ENCODE results near the gene POU6F2.

- TF ChIP-seq ATF2 (CRISPR knock-in tag; IDR thresholded peaks at IDR 0.05), result no peak
- no peak for TF ChIP-seq SPI1 (IDR thresholded peaks at IDR 0.05; ENCODE audit: borderline replicate concordance, low read depth, low read length)
- TF ChIP-seq BHLHE40 (IDR thresholded peaks at IDR 0.05; ENCODE audit: low read length), result no peak
- no peak for TF ChIP-seq E2F1 (CRISPR knock-in tag; IDR thresholded peaks at IDR 0.05)
- no peak for TF ChIP-seq IRF9 (tag; IDR thresholded peaks at IDR 0.05)
- TF ChIP-seq ZNF280B (CRISPR knock-in tag; IDR thresholded peaks at IDR 0.05), result no peak
- no peak for TF ChIP-seq ELK3 (CRISPR knock-in tag; IDR thresholded peaks at IDR 0.05)
- no peak for TF ChIP-seq SMAD1 (IDR thresholded peaks at IDR 0.05; ENCODE audit: low read depth, low read length, partially characterized antibody)
- TF ChIP-seq CTCF (IDR thresholded peaks at IDR 0.05 in 2 of 3, conservative IDR thresholded peaks at IDR 0.05 in 1 of 3; ENCODE audit: insufficient read depth in 2 of 3, low read depth in 1 of 3, low read length in 3 of 3), result no peak
- no peak for TF ChIP-seq MIER1 (IDR thresholded peaks at IDR 0.05; ENCODE audit: low read depth)
- no peak for TF ChIP-seq EHMT2 (IDR thresholded peaks at IDR 0.05)
These were observed 452.7 kb downstream of the POU6F2 start for GRCh38 chr7:39430441-39430840.
